GM20431 (cell line): ENCODE results near the gene OR6X1.

Experiments
- in situ Hi-C: fragments of 300-500 bp; cut with MseI, MboI; formaldehyde crosslinking; loops from one replicate; pipeline ENCODE4 v1.15.0; 2020; ENCODE audit warnings: low sequenced_read_pairs; ENCODE audit not compliant: unreplicated experiment

The OR6X1 gene, protein sequence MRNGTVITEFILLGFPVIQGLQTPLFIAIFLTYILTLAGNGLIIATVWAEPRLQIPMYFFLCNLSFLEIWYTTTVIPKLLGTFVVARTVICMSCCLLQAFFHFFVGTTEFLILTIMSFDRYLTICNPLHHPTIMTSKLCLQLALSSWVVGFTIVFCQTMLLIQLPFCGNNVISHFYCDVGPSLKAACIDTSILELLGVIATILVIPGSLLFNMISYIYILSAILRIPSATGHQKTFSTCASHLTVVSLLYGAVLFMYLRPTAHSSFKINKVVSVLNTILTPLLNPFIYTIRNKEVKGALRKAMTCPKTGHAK

DNA sequence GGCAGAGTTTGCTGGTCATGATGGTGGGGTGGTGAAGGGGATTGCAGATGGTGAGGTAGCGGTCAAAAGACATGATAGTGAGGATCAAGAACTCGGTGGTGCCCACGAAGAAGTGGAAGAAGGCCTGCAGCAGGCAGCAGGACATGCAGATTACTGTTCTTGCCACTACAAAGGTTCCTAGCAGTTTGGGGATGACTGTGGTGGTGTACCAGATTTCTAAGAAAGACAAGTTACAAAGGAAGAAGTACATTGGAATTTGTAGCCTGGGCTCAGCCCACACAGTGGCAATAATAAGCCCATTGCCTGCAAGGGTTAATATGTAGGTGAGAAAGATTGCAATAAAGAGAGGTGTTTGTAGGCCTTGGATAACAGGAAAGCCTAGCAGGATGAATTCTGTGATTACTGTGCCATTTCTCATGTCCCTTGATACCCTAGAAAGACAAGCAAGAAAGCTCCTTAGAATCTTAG, at the start of gene OR6X1:
TSS of gene OR6X1 (minus strand) at position 418 of the 468 bp plus-strand sequence. CDS start at position 418, 0 bp downstream.
- in situ Hi-C loops: no loop called here

DNA sequence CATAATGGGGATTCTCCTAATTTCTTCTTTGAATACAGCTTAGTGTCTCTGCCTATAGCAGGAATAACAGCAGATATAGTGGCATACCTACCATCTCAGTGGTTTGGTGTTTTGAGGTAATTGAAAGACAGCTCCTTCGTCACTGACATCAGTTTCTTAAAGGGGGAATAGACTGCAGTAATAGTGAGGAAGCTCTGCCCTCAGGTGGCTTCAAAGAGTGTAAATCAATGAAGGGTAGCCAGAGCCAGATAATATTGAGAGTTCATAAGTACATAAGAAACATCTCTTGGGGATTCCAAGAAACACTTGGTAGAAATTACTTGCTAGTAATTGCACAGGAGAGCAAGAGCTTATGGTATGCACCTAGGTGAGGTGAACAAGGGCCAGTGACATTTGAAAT, 47.4 kb upstream of the OR6X1 start:
- in situ Hi-C loops: no loop called here

DNA sequence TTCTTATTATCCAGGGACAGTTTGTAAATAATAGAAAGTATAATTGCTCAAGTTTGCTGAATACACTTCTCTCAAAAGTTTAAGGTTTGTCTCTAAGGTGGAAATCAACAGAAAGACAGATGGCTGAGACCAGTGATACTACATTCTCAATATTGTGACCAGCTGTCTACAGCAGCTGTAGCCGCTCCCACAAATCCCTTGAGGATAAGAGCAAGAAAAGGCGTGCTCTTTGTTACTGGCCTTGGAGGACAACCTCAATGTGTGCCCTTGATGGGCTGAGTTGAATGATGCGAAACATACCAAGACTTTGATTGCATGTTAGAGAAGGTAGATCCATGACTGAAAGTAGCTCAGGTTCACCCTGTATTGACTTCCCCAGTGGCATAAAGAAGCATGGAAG, 45.7 kb upstream of the OR6X1 start:
- in situ Hi-C loops: no loop called here

DNA sequence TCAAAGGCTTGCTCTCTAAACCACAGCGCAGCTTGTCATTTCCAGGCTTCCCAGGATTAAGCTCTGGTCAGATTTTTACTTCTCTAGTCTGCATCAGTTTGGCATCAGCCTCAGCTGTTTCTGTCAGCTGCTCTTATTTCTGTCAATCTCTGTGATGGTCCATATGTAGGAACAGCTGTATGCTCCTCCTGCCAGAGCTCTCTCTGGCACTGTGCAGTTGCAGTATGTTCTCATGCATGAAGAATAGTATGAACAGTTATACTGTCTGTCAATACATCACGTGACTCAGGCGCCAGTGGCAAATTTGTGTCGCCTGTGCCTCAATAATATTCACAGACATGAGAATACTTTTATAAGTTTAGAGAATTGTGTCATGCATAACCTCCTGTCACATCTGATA, 45.1 kb upstream of the OR6X1 start:
- in situ Hi-C loops: no loop called here

DNA sequence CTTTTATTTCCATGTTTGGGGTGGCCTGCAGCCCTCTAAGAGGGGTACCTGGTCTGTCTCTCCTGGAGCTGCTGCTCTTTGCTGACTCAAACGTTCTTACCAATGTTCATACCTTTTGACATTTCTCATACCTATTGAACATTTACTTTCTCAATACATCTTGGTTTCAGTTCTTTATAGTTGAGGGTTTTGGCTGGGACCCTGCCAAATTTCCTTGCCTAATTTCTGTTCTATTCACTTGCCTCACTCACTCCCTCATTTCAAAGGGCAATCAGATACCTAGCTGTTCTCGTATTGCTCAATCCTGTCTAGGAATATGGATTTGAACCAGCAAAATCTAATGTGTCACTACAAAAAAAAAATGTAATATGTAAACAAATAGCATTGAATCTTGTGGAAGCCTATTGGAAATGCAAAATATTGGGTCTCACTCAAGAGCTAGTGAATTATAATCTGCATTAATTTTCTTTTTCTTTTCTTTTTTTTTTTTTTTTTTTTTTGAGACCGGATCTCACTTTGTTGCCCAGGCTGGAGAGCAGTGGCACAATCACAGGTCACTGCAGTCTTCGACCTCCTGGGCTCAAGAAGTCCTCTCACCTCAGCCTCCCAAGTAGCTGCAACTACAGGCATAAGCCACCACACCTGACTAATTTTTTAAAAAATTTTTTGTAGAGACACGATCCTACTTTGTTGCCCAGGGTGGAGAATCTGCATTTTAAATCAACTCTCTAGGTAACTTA, 44.4 kb upstream of the OR6X1 start:
- in situ Hi-C loops: no loop called here

DNA sequence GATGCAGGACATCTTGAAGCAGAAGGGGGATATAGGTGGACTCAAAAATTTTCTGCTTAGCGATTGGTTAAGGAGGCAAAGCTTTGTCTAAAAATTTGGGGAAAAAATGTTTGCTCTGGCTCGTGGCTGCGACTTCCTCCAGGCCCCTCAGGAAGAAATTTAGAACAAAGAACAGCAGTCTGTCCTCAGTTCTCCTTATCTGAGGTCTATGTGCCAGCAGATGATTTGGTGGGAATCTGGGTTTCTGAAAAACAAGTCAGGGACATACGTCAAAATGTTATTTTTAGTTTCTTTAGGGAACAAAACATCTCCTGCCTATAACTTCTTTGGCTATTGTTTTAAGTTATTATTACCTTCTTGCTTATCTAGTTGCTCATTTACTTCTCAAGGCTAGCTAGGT, 43.8 kb upstream of the OR6X1 start:
- in situ Hi-C loops: no loop called here

DNA sequence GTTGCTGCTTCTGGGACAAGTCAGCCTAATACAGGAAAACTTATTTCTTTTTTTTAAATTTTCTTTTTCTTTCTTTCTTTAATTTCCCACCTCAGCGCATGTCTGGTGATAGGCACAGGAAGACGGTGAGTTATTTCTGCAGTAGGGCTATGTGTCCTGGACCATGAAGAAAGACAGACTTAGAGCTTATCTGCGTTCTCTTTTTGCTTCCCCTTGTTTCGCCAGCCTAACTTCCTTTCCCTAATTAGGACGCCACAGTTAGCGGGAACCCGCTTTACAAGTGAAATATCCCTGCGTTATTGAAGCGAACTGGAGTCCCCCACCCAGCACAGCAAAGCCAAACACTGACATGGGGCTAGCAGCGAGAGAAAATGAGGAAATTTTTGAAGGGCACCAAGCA, 43.2 kb upstream of the OR6X1 start:
- in situ Hi-C loops: no loop called here

DNA sequence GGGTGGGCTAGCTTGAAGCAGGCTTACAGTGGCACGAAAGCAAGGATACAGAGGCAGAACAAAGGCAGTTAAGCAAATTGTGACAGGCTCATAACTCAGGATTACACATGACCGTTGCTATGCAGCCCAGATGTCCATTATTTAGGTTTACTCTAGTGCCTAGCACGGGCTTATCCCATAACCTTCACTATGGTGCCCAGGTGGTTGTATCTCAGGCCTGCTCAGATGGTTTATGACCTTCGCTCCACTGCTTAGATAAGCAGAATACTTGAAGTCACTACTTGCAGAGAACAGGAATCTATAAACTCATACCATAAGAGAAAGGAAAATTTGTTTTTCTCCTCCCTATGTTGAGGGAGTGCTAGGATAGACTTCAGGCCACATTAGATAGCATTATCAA, 42.8 kb upstream of the OR6X1 start:
- in situ Hi-C loops: no loop called here

DNA sequence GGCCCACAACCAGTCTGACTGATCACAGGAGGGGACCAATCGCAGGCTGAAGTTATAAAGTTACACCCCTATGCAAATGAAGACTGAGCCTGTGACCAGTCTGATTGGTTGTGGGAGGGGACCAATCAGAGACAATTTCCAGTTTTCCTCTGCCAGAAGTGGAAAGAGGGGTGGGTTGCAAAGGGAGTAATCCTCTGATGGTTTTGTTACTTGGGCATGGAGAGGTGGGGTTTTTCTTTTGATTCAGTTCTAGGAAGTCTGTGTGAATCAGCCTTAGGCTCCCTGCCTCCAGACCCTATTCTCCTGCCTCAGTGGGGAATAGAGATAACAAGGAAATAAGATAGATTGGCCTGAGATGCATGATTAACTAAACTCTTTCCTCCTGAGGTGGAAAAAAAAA, 41.9 kb upstream of the OR6X1 start:
- in situ Hi-C loops: no loop called here

DNA sequence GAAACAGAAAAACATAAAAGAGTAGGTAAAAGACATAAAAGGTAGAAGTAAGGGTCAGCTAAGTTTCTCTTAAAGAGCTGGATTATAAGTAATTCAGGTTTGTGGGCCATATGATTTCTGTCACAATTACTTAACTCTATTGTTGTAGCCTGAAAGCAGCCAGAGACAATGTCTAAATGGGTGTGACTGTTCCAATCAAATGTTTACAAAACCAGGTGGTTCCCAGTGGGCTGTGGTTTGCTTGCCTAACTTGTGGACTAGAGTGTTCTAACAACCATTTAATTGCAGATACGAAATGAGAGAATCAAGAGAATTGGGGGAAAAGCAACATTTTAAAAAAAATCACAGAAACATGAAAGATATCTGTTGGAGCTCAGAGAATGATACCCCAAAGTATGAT, 29.2 kb upstream of the OR6X1 start:
- in situ Hi-C loops: no loop called here

DNA sequence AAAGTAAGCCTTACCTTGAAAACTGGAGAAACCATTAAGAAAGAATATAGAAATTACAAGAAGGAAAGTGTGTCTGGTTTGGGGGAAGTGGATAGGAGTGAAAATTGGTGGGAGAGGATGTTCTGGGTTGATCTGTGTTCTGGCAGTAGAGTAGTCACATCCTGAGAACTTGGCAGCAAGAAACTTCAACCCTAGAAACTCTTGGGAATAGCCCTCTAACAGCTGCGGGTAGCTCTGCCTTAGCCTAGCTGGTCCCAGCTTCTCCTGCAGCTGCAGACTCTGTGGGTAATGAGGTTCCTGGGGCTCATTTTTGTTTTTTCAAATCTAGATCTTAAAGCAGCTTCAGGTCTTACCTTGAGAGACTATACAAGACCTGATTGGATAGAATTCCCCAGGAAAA, 24.2 kb upstream of the OR6X1 start:
- in situ Hi-C loops: no loop called here

DNA sequence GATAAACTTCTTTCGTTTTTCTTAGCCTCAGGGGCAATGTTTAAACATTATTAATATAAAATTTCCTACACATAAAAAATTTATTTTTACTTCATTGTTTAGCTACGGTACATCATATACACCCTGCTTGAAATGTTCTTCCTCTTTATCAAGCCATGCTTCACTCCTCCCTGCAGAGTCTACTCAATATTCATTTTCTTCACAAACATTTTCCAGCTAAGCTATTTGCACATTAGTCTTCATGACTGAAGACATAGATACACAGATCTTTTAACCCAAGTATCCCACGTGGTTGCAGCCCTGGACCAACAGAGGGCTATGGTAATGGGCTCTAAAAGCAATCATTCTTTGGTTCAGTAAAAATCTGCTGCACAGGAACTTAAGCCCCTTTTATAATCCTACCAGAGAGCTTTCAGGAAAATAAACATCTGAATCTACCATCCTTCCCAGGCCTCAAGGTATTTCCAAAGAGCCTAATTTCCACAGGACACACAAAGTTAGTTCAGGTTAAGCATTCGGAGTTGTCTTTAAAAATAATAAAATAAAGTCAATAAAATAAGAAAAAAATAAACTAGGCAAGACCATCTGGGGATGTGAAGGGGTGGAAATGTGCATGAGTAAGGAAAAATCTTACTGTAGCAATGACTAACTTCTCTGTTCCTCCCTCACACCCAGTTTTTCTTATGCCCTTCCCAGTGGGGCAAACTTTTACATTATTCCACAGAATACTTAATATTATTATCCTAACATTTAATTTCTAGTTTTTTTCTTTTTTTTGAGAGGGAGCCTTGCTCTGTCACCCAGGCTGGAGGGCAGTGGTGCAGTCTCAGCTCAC, 21.6 kb upstream of the OR6X1 start:
- in situ Hi-C loops: no loop called here

DNA sequence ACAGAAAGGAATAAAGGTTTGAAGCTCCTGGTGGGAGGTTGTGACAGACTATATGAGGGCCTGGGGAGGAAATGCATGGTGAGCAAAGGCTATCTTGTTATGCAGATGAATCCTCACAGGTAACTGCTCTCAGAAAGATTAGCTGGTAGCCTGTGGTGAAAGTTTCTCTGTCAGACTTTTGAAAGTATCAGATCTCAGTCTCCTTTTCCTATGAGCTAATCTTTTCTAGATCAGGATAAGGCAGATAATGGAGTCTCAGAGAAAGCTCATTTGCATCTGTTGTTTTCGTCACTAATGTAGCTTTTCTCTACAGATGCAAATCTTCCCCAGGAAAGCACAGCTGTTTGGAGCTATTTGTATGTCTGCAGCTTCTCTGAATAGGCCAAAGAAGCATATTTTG, 21.0 kb upstream of the OR6X1 start:
- in situ Hi-C loops: no loop called here

DNA sequence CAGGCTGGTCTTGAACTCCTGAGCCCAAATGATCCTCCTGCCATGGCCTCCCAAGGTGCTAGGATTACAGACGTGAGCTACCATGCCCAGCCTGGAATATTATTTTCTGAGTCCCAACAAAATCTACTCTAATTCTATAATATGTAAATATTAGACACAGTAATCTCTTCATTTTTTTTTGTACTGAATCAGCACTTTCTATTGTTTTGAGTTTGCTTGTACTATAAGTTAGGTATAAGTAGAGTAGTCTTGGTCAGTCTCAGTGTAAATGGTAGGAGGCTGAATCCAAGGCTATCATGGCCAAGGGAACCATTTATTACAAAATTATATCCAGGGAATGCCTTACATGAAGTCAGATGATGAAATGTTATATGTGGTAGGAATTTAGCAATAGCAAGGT, 19.6 kb upstream of the OR6X1 start:
- in situ Hi-C loops: no loop called here

DNA sequence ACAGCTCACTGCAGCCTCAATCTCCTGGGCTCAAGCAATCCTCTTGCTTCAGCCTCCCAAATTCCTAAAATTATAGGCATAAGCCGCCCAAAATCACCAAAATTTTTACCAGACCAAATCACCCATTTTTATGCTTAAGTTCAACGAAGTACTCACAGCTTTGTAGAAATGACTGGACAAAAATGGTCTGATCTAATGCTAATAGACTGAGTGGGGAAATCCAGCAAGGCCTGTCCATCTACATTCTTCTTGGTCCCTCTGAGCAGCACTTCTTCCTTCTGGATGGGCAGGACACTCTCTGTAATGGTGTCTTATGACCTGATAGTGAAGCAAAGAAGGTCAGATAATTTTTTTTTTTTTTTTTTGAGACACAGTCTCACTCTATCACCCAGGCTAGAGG, 18.7 kb upstream of the OR6X1 start:
- in situ Hi-C loops: no loop called here

DNA sequence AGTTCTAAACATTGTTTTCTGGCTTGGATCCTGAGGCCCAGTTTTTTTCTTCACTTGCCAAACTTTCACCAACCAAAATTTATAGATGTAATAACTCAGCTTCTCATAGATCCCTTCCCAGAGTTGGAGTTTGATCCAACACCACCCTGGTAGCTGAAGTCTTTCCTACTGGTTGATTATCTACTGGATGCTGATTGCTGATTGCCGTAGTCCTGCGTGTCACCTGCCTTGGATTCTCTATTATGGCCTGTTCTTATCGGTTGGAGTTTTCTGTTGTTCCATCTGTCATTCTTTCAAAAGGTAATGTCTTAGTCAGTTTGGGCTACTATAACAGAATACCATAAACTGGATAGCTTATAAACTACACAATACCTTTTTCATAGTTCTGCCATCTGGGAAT, 17.3 kb upstream of the OR6X1 start:
- in situ Hi-C loops: no loop called here

DNA sequence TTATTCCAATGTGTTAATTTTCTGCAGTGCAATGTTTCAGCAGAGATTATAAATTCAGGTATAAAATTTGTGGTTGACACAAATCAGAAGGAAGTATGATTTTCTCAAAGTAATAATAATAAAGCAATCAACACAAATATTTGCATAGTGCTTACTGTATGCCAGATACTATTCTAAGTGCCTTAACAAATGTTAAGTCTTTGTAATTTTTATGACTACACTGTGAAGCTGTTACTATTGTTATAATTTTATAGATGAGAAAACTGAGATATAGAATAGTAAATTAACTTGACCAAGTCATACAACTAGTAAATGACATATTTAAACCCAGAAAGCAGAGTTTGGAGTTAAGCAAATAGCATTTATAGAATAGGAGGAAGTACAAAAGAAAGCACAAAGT, 16.4 kb upstream of the OR6X1 start:
- in situ Hi-C loops: no loop called here

DNA sequence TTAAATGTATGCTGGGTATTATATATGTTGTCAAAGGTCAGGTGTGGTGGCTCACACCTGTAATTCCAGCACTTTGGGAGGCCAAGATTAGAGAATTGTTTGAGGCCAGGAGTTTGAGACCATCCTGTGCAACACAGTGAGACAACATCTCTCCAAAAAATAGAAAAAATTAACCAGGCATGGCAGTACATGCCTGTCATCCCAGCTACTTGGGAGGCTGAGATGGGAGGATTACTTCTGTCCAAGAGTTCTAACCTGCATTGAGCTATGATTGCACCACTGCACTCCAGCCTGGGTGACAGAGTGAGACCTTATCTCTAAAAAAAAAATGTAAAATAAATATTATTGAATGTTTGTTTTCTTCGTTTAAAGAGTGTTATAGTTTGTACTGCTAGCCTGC, 11.3 kb upstream of the OR6X1 start:
- in situ Hi-C loops: no loop called here

DNA sequence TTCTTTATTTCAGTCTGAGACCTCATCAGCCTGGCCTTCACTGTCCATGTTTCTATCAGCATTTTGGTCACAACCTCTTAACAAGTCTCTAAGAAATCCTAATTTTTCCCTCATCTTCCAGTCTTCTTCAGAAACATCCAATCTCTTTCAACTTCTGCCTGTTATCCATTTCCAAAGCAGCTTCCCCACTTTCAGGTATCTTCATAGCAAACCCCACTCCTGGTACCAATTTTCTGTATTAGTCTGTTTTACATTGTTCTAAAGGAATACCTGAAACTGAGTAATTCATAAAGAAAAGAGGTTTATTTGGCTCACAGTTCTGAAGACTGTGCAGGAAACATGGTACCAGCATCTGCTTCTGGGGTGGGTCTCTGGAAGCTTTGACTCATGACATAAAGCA, 8.1 kb upstream of the OR6X1 start:
- in situ Hi-C loops: no loop called here

DNA sequence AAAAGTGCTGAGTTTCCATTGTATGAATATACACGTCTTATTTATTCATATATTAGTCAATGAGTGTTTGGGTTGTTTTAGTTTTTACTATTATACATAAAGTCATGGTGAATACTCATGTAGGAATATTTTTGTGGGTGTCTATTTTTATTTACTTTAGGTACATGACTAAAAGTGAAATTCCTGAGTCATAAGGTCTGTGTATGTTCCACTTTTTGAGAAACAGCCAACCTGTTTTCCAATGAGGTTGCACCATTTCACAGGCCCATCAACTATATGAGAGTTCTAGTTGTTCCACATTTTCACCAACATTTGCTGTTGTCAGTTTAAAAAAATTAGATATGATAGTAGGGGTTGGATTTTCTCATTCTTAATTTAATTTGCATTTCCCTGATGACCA, 6.6 kb upstream of the OR6X1 start:
- in situ Hi-C loops: no loop called here

DNA sequence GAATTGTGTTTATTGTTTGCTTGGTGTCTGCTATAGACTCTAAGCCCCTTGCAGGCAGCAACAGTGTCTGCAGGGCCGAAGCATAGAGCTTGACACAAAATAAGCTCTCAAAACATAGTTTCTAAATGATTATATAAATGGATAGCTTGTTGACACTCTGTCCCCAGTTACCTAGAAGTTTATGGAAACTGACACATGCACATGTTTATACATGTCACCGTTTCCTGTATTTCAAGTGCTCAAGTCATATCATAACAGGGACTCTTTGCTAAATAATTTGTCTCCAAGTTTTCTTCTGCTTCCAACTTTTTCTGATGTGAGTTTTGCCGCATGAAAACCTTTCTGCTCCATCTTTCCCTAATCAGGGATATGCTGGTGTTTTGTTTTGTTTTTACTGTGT, 3.7 kb upstream of the OR6X1 start:
- in situ Hi-C loops: no loop called here
